ENCODE results near the gene RNF214.
"Not testable (repeated sequence)": the region's sequence is repeated elsewhere in the genome, so short reads cannot be mapped to it uniquely, and the experiment has no call there.

The RNF214 gene

GRCh38 chr11:117197516-117198456 is 34.7 kb upstream of the RNF214 start:
- no peak for DNase-seq (ENCODE audit: low read depth)

GRCh38 chr11:117198613-117199012 is 33.9 kb upstream of the RNF214 start:
- DNase-seq (ENCODE audit: low read depth) = no peak

- DNase-seq (ENCODE audit: low read depth) = no peak
Observed at GRCh38 chr11:117199053-117199915, 33.2 kb upstream of the RNF214 start, which contains the start of gene TAGLN. Gene TAGLN (plus strand): TSS chr11:117199370. CDS start chr11:117203014, 3,644 bp downstream.

GRCh38 chr11:117199916-117200812 is 32.3 kb upstream of the RNF214 start:
- DNase-seq (ENCODE audit: low read depth) = no peak

GRCh38 chr11:117200813-117201657 is 31.4 kb upstream of the RNF214 start:
- DNase-seq (ENCODE audit: low read depth) = no peak

GRCh38 chr11:117201658-117202305 is 30.7 kb upstream of the RNF214 start:
- no peak for DNase-seq (ENCODE audit: low read depth)

- no peak for DNase-seq (ENCODE audit: low read depth)
Observed at GRCh38 chr11:117202386-117203068, 29.9 kb upstream of the RNF214 start.

- no peak for DNase-seq (ENCODE audit: low read depth)
Observed at GRCh38 chr11:117203069-117203407, 29.4 kb upstream of the RNF214 start.

- DNase-seq (ENCODE audit: low read depth) = no peak
Observed at GRCh38 chr11:117204283-117205080, 28.0 kb upstream of the RNF214 start.

- no peak for DNase-seq (ENCODE audit: low read depth)
Observed at GRCh38 chr11:117205211-117205818, 27.2 kb upstream of the RNF214 start.

GRCh38 chr11:117206111-117206510 is 26.4 kb upstream of the RNF214 start:
- DNase-seq (ENCODE audit: low read depth) = not testable (repeated sequence)

GRCh38 chr11:117206859-117207258 is 25.6 kb upstream of the RNF214 start:
- not testable (repeated sequence) for DNase-seq (ENCODE audit: low read depth)

GRCh38 chr11:117207481-117207880 is 25.0 kb upstream of the RNF214 start:
- DNase-seq (ENCODE audit: low read depth) = not testable (repeated sequence)

- DNase-seq (ENCODE audit: low read depth) = not testable (repeated sequence)
Observed at GRCh38 chr11:117208710-117209109, 23.8 kb upstream of the RNF214 start.

GRCh38 chr11:117209351-117210125 is 22.9 kb upstream of the RNF214 start:
- DNase-seq (ENCODE audit: low read depth) = not testable (repeated sequence)

GRCh38 chr11:117210620-117211019 is 21.9 kb upstream of the RNF214 start:
- no peak for DNase-seq (ENCODE audit: low read depth)

GRCh38 chr11:117212697-117213355 is 19.6 kb upstream of the RNF214 start:
- no peak for DNase-seq (ENCODE audit: low read depth)

Data from stimulated activated CD8-positive, alpha-beta memory T cell treated with anti-CD3 and anti-CD28 coated beads, Interleukin-7, amount 100 ng/mL, for 24 hours (primary cell).